H1 (cell line): Measurements from ENCODE around the gene MT1X.

Source experiments
- CREB1 ChIP-seq: IDR thresholded peaks from 2 replicates; pipeline ENCODE4 v1.6.1; 2012; ENCODE audit warnings: inconsistent platforms
- E2F6 ChIP-seq: IDR thresholded peaks from 2 replicates; pipeline ENCODE4 v1.6.1; 2012; ENCODE audit warnings: inconsistent platforms
- EZH2 ChIP-seq: fragments of 200-600 bp; sonication (generic); IDR thresholded peaks from 2 replicates; pipeline ENCODE4 v1.7.1; 2012; ENCODE audit warnings: low read depth, mild to moderate bottlenecking, moderate library complexity, low read length, inconsistent platforms; ENCODE audit not compliant: severe bottlenecking
- KDM1A ChIP-seq: fragments of 200-600, 300-600 bp; sonication (generic); IDR thresholded peaks from 2 replicates; pipeline ENCODE4 v1.7.1; 2016; ENCODE audit warnings: mild to moderate bottlenecking, low read length, borderline replicate concordance
- MAFK ChIP-seq: IDR thresholded peaks from 2 replicates; pipeline ENCODE4 v1.6.1; 2012; ENCODE audit warnings: low read depth, mild to moderate bottlenecking, improper control_type of control experiment, low read length
- POLR2A ChIP-seq, 2 experiments: IDR thresholded peaks; 1 replicate in 1 of 2; 2 replicates in 1 of 2; pipeline ENCODE4 v1.6.1; 2011; ENCODE audit warnings: low read depth in 2 of 2, low read length in 2 of 2, mild to moderate bottlenecking in 2 of 2; ENCODE audit errors: control extremely low read depth in 1 of 2
- POLR2AphosphoS5 ChIP-seq: IDR thresholded peaks from 2 replicates; pipeline ENCODE4 v1.6.1; 2011; ENCODE audit warnings: low read depth, low read length
- RFX5 ChIP-seq: IDR thresholded peaks from 2 replicates; pipeline ENCODE4 v1.6.1; 2011; ENCODE audit warnings: low read depth, low read length, improper control_type of control experiment, borderline replicate concordance
- RXRA ChIP-seq: IDR thresholded peaks from 2 replicates; pipeline ENCODE4 v1.6.1; 2011; ENCODE audit warnings: low read depth, mild to moderate bottlenecking, low read length, moderate library complexity; ENCODE audit not compliant: insufficient read depth
- SIN3A ChIP-seq, 2 experiments: IDR thresholded peaks in 1 of 2; conservative IDR thresholded peaks in 1 of 2; 2 replicates each; pipeline ENCODE4 v1.6.1; 2011 to 2012; ENCODE audit warnings: low read length in 2 of 2, improper control_type of control experiment in 1 of 2, low read depth in 1 of 2, mild to moderate bottlenecking in 1 of 2
- SP2 ChIP-seq: IDR thresholded peaks from 2 replicates; pipeline ENCODE4 v1.6.1; 2012; ENCODE audit warnings: mild to moderate bottlenecking, low read length, inconsistent platforms
- TF ChIP-seq, protein P1 (sequence below), 3 experiments: IDR thresholded peaks; 1 replicate in 2 of 3; 2 replicates in 1 of 3; pipeline versions ENCODE4 v1.5.1 to v1.6.1; 2011; ENCODE audit warnings: low read length in 3 of 3, mild to moderate bottlenecking in 3 of 3, inconsistent platforms in 2 of 3, low read depth in 1 of 3, moderate library complexity in 1 of 3; ENCODE audit not compliant: insufficient read depth in 1 of 3; ENCODE audit errors: control extremely low read depth in 1 of 3

DNA sequence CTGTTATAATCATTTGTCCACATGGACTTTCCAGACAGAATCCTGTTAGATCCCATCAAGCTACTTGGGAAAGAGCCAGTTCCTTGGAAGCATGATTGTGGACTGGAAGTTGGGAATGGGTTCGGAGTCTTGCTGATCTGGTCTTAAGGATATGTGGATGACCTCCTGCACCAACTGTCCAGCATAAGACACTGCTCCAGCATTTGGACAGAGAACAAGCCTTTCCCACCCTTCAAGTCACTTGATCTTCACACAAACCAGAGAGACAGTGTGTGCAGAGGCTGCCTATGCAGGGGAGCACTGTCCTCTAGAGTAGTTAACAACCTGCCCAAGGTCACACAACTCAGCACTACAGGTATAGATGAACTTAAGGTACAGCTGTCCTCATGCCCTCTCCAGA, 36.4 kb upstream of the MT1X start:
- TF ChIP-seq MAFK (no peak), EZH2 (peak; percentile 30), KDM1A (no peak), SIN3A (conservative IDR thresholded peaks at IDR 0.05 in 1 of 2, IDR thresholded peaks at IDR 0.05 in 1 of 2; ENCODE audit: low read depth in 1 of 2, low read length in 2 of 2) (no peak), SP2 (no peak), CREB1 (no peak), RFX5 (no peak), POLR2A (IDR thresholded peaks at IDR 0.05; ENCODE audit: control extremely low read depth in 1 of 2, low read depth in 2 of 2, low read length in 2 of 2) (no peak), E2F6 (no peak), POLR2AphosphoS5 (no peak), RXRA (no peak)
- TF ChIP-seq, protein P1, sequence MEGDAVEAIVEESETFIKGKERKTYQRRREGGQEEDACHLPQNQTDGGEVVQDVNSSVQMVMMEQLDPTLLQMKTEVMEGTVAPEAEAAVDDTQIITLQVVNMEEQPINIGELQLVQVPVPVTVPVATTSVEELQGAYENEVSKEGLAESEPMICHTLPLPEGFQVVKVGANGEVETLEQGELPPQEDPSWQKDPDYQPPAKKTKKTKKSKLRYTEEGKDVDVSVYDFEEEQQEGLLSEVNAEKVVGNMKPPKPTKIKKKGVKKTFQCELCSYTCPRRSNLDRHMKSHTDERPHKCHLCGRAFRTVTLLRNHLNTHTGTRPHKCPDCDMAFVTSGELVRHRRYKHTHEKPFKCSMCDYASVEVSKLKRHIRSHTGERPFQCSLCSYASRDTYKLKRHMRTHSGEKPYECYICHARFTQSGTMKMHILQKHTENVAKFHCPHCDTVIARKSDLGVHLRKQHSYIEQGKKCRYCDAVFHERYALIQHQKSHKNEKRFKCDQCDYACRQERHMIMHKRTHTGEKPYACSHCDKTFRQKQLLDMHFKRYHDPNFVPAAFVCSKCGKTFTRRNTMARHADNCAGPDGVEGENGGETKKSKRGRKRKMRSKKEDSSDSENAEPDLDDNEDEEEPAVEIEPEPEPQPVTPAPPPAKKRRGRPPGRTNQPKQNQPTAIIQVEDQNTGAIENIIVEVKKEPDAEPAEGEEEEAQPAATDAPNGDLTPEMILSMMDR (IDR thresholded peaks at IDR 0.05; ENCODE audit: control extremely low read depth in 1 of 3, insufficient read depth in 1 of 3, low read depth in 1 of 3, low read length in 3 of 3) = no peak
